ENCODE data around the gene MIGA1. TPM values are rescaled to one million over a fixed set of nuclear protein-coding genes. Genes with fewer than 3 reads are reported as not detected.

The MIGA1 gene
- total and polyA plus RNA-seq, 10 of the 15 experiments (the other 5 are each of a cell fraction or from before 2014, with no cell fraction given), result 1.3 to 7.2 (median 4.2) TPM

GRCh38 chr1:77794550-77794949 is 15.1 kb downstream of the MIGA1 start:
- Histone ChIP-seq H3K27me3 (replicated peaks in 1 of 2; ENCODE audit: control insufficient read depth in 2 of 2, insufficient read depth in 2 of 2, low read length in 1 of 2) (no peaks in the 10 kb centered on the region), H3K4me2 (ENCODE audit: control insufficient read depth, insufficient read depth) (no peak overlapping the region), H3K79me2 (ENCODE audit: control insufficient read depth, insufficient read depth, low read length) (no peaks in the 10 kb centered on the region; the same call in 1 of the 2 replicates), H3K27ac (ENCODE audit: control insufficient read depth, insufficient read depth) (no peak overlapping the region), H3K9me3 (replicated peaks; ENCODE audit: control insufficient read depth, insufficient read depth, low read length) (no peaks in the 10 kb centered on the region), H3K4me1 (ENCODE audit: control insufficient read depth, insufficient read depth, low read length) (no peaks in the 10 kb centered on the region), H4K20me1 (ENCODE audit: control insufficient read depth, insufficient read depth) (no peaks in the 10 kb centered on the region), H3K4me3 (no peak overlapping the region), H3K9ac (ENCODE audit: control insufficient read depth, insufficient read depth, low read length) (no peak overlapping the region), H3K36me3 (ENCODE audit: control insufficient read depth in 2 of 2, insufficient read depth in 2 of 2, low read length in 1 of 2) (peaks cover 0 to 5% of the 10 kb centered on the region in 2 experiments; a peak in 1 of 4 replicates), H2AFZ (ENCODE audit: control insufficient read depth, low read depth, low read length) (no peak overlapping the region)
- BruUV-seq (replicated peaks), result no TSS peak
- POLR2A ChIA-PET, result no interaction called here
- FAIRE-seq (no peak), ATAC-seq (no peak; the same call in 2 of the 3 replicates), DNase-seq (ENCODE audit: low read depth, low spot score) (no peak)
- SMC1A ChIA-PET (ENCODE audit: uncharacterized antibody, unreplicated experiment), result interaction anchor here (0.7 kb wide), 1 partner anchor 14 kb away, joined by 3 read pairs; no protein-coding TSS in a partner anchor
- in situ Hi-C loops (cut with MboI), result no loop called here
- intact Hi-C loops (cut with micrococcal nuclease; ENCODE audit: unreplicated experiment), result no loop called here
- RAD21 ChIA-PET (ENCODE audit: unreplicated experiment), result no interaction called here
- WGBS (ENCODE audit: insufficient coverage, insufficient replicate concordance, low lambda C conversion rate, missing lambda C conversion rate), result 98% methylated on average over 3 of the region's 3 CpGs
- CTCF ChIA-PET, result no interaction called here
- TF ChIP-seq CEBPZ (IDR thresholded peaks at IDR 0.05; ENCODE audit: low read depth, low read length) (no peak), SREBF1 (IDR thresholded peaks at IDR 0.05; ENCODE audit: low read length) (no peak), HDAC2 (IDR thresholded peaks at IDR 0.05) (no peak), HCFC1 (IDR thresholded peaks at IDR 0.05; ENCODE audit: low read length) (no peak), PAX8 (IDR thresholded peaks at IDR 0.05) (no peak), BACH1 (IDR thresholded peaks at IDR 0.05; ENCODE audit: borderline replicate concordance) (no peak), SMC3 (IDR thresholded peaks at IDR 0.05; ENCODE audit: borderline replicate concordance, low read length) (no peak), NFYB (IDR thresholded peaks at IDR 0.05; ENCODE audit: insufficient read depth, low read depth, low read length) (no peak), E2F8 (IDR thresholded peaks at IDR 0.05; ENCODE audit: low read depth, partially characterized antibody) (no peak), PKNOX1 (IDR thresholded peaks at IDR 0.05) (no peak), SIX5 (IDR thresholded peaks at IDR 0.05; ENCODE audit: low read depth, low read length, severe bottlenecking) (no peak), E2F4 (IDR thresholded peaks at IDR 0.05; ENCODE audit: low read depth, low read length) (no peak), IKZF2 (IDR thresholded peaks at IDR 0.05) (no peak), PAX5 (IDR thresholded peaks at IDR 0.05; ENCODE audit: borderline replicate concordance, low read depth, low read length) (no peak), ELK1 (IDR thresholded peaks at IDR 0.05; ENCODE audit: low read depth, low read length) (no peak)

All from GM12878 (cell line).